Measurements from ENCODE around the gene MCM9.

DNA sequence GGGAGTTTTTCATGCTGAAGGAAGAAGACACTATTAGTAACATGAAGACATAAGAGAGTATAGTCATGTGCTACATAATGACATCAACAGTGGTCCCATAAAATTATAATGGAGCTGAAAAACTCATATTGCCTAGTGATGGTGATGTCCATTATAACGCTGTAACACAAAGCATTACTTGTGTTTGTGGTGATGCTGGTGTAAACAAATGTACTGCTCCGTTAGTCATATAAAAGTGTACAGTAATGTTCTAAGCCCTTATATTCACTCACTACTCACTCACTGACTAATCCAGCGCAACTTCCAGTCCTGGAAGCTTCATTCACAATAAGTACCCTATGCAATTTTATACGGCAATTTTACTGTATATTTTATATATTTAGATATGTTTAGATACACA, 67.8 kb downstream of the MCM9 start:
- TF ChIP-seq CTCF (IDR thresholded peaks at IDR 0.05) (no peak), POLR2AphosphoS5 (IDR thresholded peaks at IDR 0.05) (no peak), EP300 (IDR thresholded peaks at IDR 0.05) (no peak)
